Neural progenitor cell (in vitro differentiated cells): ENCODE results near the gene PLGRKT. TPM values are rescaled to one million over a fixed set of nuclear protein-coding genes. Genes with fewer than 3 reads are reported as not detected.

Source experiments
- DNase-seq: peaks from one replicate; pipeline ENCODE4 v3.0.0-alpha.2; 2016; ENCODE audit warnings: low spot score
- H2AFZ ChIP-seq: fragments of 200-600 bp; sonication (generic); replicated peaks from 2 replicates; pipeline ENCODE4 v1.6.1; 2016; ENCODE audit warnings: antibody characterized with exemption
- H3F3A ChIP-seq: fragments of 200-600 bp; sonication (generic); 2 replicates; pipeline ENCODE4 v1.6.1; 2016; ENCODE audit warnings: antibody characterized with exemption, low read depth
- H3K27ac ChIP-seq: fragments of 200-600 bp; sonication (generic); 2 replicates; pipeline ENCODE4 v1.5.1; 2016; ENCODE audit warnings: mild to moderate bottlenecking
- H3K27me3 ChIP-seq: fragments of 200-600 bp; sonication (generic); 2 replicates; pipeline ENCODE4 v1.6.1; 2016; ENCODE audit warnings: mild to moderate bottlenecking, moderate library complexity
- H3K36me3 ChIP-seq: fragments of 200-600 bp; sonication (generic); 2 replicates; pipeline ENCODE4 v1.5.1; 2016
- H3K4me1 ChIP-seq: fragments of 200-600 bp; sonication (generic); 2 replicates; pipeline ENCODE4 v1.6.1; 2016; ENCODE audit warnings: mixed run types
- H3K4me2 ChIP-seq: fragments of 200-600 bp; sonication (generic); 2 replicates; pipeline ENCODE4 v1.6.1; 2016
- H3K4me3 ChIP-seq: fragments of 200-600 bp; sonication (generic); 2 replicates; pipeline ENCODE4 v1.5.1; 2016
- H3K79me2 ChIP-seq: fragments of 200-600 bp; sonication (generic); 2 replicates; pipeline ENCODE4 v1.6.1; 2016; ENCODE audit warnings: low read depth
- H3K9ac ChIP-seq: fragments of 200-600 bp; sonication (generic); 2 replicates; pipeline ENCODE4 v1.6.1; 2016
- H3K9me3 ChIP-seq: fragments of 200-600 bp; sonication (generic); 2 replicates; pipeline ENCODE4 v1.5.1; 2016; ENCODE audit warnings: low read depth
- H4K20me1 ChIP-seq: fragments of 200-600 bp; sonication (generic); 2 replicates; pipeline ENCODE4 v1.6.1; 2016; ENCODE audit warnings: low read depth
- H3K27ac Mint-ChIP-seq: 3 replicates; pipeline ENCODE4 v1.8.0; 2021; ENCODE audit warnings: mixed read lengths
- H3K27me3 Mint-ChIP-seq: 2 replicates; pipeline ENCODE4 v1.8.0; 2022; ENCODE audit warnings: low read depth, mild to moderate bottlenecking, inconsistent platforms, moderate library complexity, mixed read lengths; ENCODE audit not compliant: insufficient read depth
- H3K36me3 Mint-ChIP-seq: 3 replicates; pipeline ENCODE4 v1.8.0; 2021; ENCODE audit warnings: mixed read lengths
- H3K4me1 Mint-ChIP-seq: 3 replicates; pipeline ENCODE4 v1.8.0; 2021; ENCODE audit warnings: mixed read lengths
- H3K4me3 Mint-ChIP-seq: 3 replicates; pipeline ENCODE4 v1.8.0; 2021; ENCODE audit warnings: mild to moderate bottlenecking, moderate library complexity, mixed read lengths
- H3K9me3 Mint-ChIP-seq: 3 replicates; pipeline ENCODE4 v1.8.0; 2020; ENCODE audit warnings: mixed read lengths
- CTCF ChIP-seq: fragments of 200-600 bp; sonication (generic); IDR thresholded peaks from 2 replicates; pipeline ENCODE4 v1.5.1; 2017; ENCODE audit warnings: antibody characterized with exemption, mild to moderate bottlenecking
- EZH2 ChIP-seq: fragments of 200-600 bp; sonication (generic); IDR thresholded peaks from 2 replicates; pipeline ENCODE4 v1.6.1; 2017; ENCODE audit warnings: antibody characterized with exemption, mild to moderate bottlenecking, moderate library complexity
- EZH2phosphoT487 ChIP-seq: fragments of 200-600 bp; sonication (generic); IDR thresholded peaks from 2 replicates; pipeline ENCODE4 v1.6.1; 2017; ENCODE audit warnings: antibody characterized with exemption
- total RNA-seq: library from RNA; depleted of rRNA; stranded (reverse); fragments of >200 nt; gene quantifications from 2 replicates; pipeline ENCODE4 v1.2.3, GENCODE V29; 2015; ENCODE audit warnings: low replicate concordance

PLGRKT gene
- total RNA-seq, 1 donor from 2014 or later: 37.7 TPM

DNA sequence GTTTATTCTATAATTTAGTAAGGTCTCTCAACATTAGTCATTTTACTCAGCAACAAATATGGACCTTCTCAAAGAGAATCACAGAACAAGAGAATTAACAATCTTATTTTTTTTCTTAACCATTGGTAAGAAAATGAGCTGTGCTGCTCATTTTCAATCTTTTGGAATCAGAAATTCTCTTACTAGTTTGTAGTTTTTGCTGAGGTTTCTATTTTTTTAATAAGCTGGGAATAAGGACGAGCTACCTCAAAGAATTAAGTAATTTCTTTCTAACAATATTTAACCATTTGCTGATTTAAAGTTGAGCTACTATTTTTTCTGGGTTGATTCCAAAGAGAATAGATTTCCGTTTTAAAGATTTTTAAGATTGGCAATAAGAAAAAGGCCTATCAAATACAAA, 44.2 kb downstream of the PLGRKT start:
- Mint-ChIP-seq H3K36me3 (no peaks in the 10 kb centered on the region), H3K4me1 (peaks cover 7% of the 10 kb centered on the region), H3K9me3 (no peaks in the 10 kb centered on the region), H3K27ac (no peak overlapping the region), H3K4me3 (no peak overlapping the region), H3K27me3 (peaks cover 5% of the 10 kb centered on the region)
- Histone ChIP-seq H3K4me1 (no peaks in the 10 kb centered on the region), H3K79me2 (no peaks in the 10 kb centered on the region), H3F3A (no peaks in the 10 kb centered on the region), H2AFZ (no peak overlapping the region), H4K20me1 (no peaks in the 10 kb centered on the region), H3K27ac (no peak overlapping the region), H3K4me2 (no peak overlapping the region), H3K36me3 (no peaks in the 10 kb centered on the region), H3K9me3 (no peaks in the 10 kb centered on the region), H3K27me3 (no peaks in the 10 kb centered on the region), H3K9ac (no peak overlapping the region), H3K4me3 (no peak overlapping the region)
- TF ChIP-seq EZH2phosphoT487: no peak
- no peak for TF ChIP-seq CTCF
- no peak for TF ChIP-seq EZH2
- DNase-seq: no peak

DNA sequence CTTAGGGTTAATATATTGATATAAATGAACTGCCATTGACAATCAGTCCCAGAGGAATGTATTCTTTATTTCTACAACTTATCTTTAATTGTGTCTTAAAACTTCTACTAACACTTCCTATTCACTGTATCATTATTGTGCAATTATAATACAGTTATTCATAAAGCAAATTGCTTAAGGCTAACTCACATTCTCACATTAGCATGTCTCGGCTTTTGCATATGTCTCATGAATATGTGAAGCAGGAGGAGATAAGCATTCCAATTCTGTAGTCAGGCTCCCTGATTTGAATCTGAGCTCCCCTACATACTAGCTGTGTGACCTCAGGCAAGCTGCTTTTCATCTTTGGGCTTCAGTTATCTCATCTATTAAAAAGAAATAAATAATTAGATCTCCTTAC, 45.4 kb downstream of the PLGRKT start:
- Histone ChIP-seq H3K4me3 (no peak overlapping the region), H3K4me1 (no peaks in the 10 kb centered on the region), H3K27me3 (no peaks in the 10 kb centered on the region), H3K9me3 (no peaks in the 10 kb centered on the region), H3K9ac (no peak overlapping the region), H3K36me3 (no peaks in the 10 kb centered on the region), H3K27ac (no peak overlapping the region), H3K4me2 (no peak overlapping the region), H3F3A (no peaks in the 10 kb centered on the region), H2AFZ (no peak overlapping the region), H3K79me2 (no peaks in the 10 kb centered on the region), H4K20me1 (no peaks in the 10 kb centered on the region)
- TF ChIP-seq EZH2phosphoT487 (no peak), EZH2 (no peak), CTCF (no peak)
- Mint-ChIP-seq H3K4me1 (peaks cover 19% of the 10 kb centered on the region), H3K27ac (no peak overlapping the region), H3K36me3 (no peaks in the 10 kb centered on the region), H3K27me3 (peaks cover 5% of the 10 kb centered on the region), H3K4me3 (no peak overlapping the region), H3K9me3 (no peaks in the 10 kb centered on the region)
- no peak for DNase-seq

DNA sequence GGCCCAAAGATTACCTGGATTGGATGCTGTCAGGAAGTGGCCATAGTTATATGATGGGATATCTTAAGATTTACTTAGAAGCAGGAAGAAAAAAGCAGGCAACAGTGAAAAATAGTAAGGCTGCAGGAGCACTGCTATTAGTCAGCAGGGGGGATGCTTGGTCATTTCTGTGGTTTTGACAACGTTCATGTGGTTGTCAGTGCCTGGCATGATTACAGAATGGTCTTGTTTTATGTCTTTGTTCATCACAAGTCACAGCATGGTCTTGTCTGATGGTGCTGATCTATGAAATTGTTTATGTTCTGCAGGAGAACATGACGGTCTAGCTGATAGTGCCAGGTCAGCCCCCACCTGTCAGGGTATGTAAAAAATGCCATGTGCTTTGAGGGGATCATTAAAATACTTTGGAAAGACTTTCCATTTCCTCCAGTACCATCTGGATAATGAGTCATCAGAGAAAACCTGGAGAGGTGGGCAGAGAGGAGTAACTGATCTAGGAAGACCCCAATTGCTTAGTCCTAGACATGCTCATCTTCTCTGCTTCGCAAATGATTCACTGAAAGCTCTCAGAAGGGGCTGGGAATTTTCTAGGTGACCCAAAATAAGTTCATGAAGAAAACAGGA, 48.5 kb downstream of the PLGRKT start:
- TF ChIP-seq EZH2phosphoT487 (no peak), EZH2 (no peak), CTCF (no peak)
- Histone ChIP-seq H3K9me3 (no peaks in the 10 kb centered on the region), H2AFZ (no peak overlapping the region), H3K27ac (no peak overlapping the region), H3K27me3 (no peaks in the 10 kb centered on the region), H3K36me3 (no peaks in the 10 kb centered on the region), H3K79me2 (no peaks in the 10 kb centered on the region), H3K9ac (no peak overlapping the region), H3F3A (no peaks in the 10 kb centered on the region), H3K4me3 (no peak overlapping the region), H3K4me1 (no peaks in the 10 kb centered on the region), H3K4me2 (no peak overlapping the region), H4K20me1 (no peaks in the 10 kb centered on the region)
- H3K36me3 Mint-ChIP-seq: no peaks in the 10 kb centered on the region
- H3K4me3 Mint-ChIP-seq: no peak overlapping the region
- H3K9me3 Mint-ChIP-seq: no peaks in the 10 kb centered on the region
- H3K4me1 Mint-ChIP-seq: peaks cover 19% of the 10 kb centered on the region
- no peak for DNase-seq
- H3K27ac Mint-ChIP-seq: no peak overlapping the region
- H3K27me3 Mint-ChIP-seq: peaks cover 3% of the 10 kb centered on the region
